Glutamatergic neuron (in vitro differentiated cells): ENCODE measurements around the gene TMED10. TPM values are rescaled to one million over a fixed set of nuclear protein-coding genes. Genes with fewer than 3 reads are reported as not detected.

Experiments
- DNase-seq: peaks from one replicate; pipeline ENCODE4 v3.0.0; 2022
- H3K27ac Mint-ChIP-seq: one replicate; pipeline ENCODE4 v1.8.0; 2020; ENCODE audit warnings: mild to moderate bottlenecking, mixed read lengths, inconsistent platforms; ENCODE audit not compliant: unreplicated experiment
- H3K27me3 Mint-ChIP-seq: one replicate; pipeline ENCODE4 v1.8.0; 2020; ENCODE audit warnings: mild to moderate bottlenecking, moderate library complexity, mixed read lengths, inconsistent platforms; ENCODE audit not compliant: unreplicated experiment
- H3K36me3 Mint-ChIP-seq: one replicate; pipeline ENCODE4 v1.8.0; 2020; ENCODE audit warnings: mild to moderate bottlenecking, mixed read lengths, inconsistent platforms; ENCODE audit not compliant: unreplicated experiment
- H3K4me1 Mint-ChIP-seq: one replicate; pipeline ENCODE4 v1.8.0; 2020; ENCODE audit warnings: mild to moderate bottlenecking, low read depth, mixed read lengths, inconsistent platforms; ENCODE audit not compliant: unreplicated experiment
- H3K4me3 Mint-ChIP-seq: one replicate; pipeline ENCODE4 v1.8.0; 2020; ENCODE audit warnings: mild to moderate bottlenecking, mixed read lengths, inconsistent platforms; ENCODE audit not compliant: unreplicated experiment
- H3K9me3 Mint-ChIP-seq: one replicate; pipeline ENCODE4 v1.8.0; 2020; ENCODE audit warnings: mild to moderate bottlenecking, moderate library complexity, mixed read lengths, inconsistent platforms; ENCODE audit not compliant: unreplicated experiment
- CTCF ChIP-seq: fragments of 200-600 bp; sonication (generic); IDR thresholded peaks from one replicate; pipeline ENCODE4 v1.5.0; 2021; ENCODE audit not compliant: partially characterized antibody, unreplicated experiment
- total RNA-seq: library from RNA; stranded (reverse); fragmentation: NEBNext Ultra II Directional; extraction: Animal tissue kit (Norgen Biotek cat#: 25700); gene quantifications from one replicate; pipeline ENCODE4 v1.2.1, GENCODE V29; 2021; ENCODE audit not compliant: unreplicated experiment

The TMED10 gene
- total RNA-seq, 1 donor from 2014 or later = 124 TPM

DNA sequence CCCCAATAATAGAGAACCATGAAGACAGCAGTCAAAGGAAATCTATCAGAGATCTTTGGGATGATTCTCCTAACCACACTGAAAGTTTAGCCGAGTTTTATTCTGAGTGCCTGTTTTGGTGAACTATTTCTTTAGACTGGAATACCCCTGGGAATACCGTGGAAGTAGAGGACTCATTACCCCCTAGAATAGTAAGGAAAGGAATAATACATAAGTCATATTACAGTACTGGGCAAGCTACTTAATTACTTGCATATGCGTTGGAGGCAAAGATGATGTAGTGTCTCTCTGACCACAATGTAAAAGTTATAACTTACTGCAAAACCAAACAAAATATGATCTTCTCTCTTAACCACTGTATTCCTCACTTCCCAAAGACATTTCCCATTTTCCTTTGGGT is 81.5 kb downstream of the TMED10 start:
- Mint-ChIP-seq H3K4me3 (no peak overlapping the region), H3K27ac (no peak overlapping the region), H3K36me3 (peaks cover 6% of the 10 kb centered on the region), H3K4me1 (no peaks in the 10 kb centered on the region), H3K27me3 (no peaks in the 10 kb centered on the region), H3K9me3 (no peaks in the 10 kb centered on the region)
- DNase-seq = no peak
- TF ChIP-seq CTCF = no peak

DNA sequence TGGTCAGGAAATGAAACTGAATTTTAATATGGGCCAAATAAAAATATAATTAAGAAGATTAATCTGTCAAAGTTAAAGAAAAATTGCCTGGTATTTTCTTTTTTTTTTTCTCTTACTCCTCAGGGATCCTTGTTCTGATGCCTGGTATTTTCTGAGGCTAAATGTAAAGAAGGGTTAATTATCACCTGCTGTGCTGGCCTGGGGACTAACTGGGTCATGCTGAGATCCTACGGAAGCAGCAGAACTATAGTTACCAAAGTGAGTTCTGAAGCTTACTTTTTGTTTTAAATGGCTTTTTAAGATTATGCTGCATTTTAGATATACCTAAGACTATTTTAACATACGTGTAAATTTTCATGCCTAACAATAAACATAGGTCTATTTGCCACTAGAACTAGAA is 83.7 kb downstream of the TMED10 start:
- Mint-ChIP-seq H3K4me1 (no peaks in the 10 kb centered on the region), H3K9me3 (no peaks in the 10 kb centered on the region), H3K36me3 (no peaks in the 10 kb centered on the region), H3K27ac (no peak overlapping the region), H3K27me3 (no peaks in the 10 kb centered on the region), H3K4me3 (no peak overlapping the region)
- no peak for TF ChIP-seq CTCF
- DNase-seq = no peak

DNA sequence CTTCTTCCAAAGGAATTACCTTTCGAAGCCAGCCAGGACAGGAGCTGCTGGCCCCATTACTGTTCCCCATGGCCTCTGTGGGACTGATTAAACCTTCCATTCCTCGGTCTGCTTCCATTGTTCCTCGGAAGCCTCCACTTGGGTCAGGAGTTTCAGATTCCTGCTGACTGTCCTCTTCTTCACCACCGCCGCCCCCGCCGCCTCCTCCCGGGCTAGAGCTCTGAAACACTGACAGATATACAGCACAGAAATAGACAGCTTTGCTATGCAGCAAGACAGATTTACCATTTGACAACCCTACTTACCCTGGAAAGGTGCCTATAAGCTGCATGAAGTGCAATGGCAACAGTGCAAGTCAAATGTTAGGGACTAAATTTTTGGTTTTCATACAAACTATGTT is 85.2 kb downstream of the TMED10 start:
- H3K9me3 Mint-ChIP-seq = no peaks in the 10 kb centered on the region
- no peaks in the 10 kb centered on the region for H3K36me3 Mint-ChIP-seq
- no peak for DNase-seq
- TF ChIP-seq CTCF = no peak
- no peak overlapping the region for H3K27ac Mint-ChIP-seq
- no peaks in the 10 kb centered on the region for H3K27me3 Mint-ChIP-seq
- H3K4me3 Mint-ChIP-seq = no peak overlapping the region
- no peaks in the 10 kb centered on the region for H3K4me1 Mint-ChIP-seq

DNA sequence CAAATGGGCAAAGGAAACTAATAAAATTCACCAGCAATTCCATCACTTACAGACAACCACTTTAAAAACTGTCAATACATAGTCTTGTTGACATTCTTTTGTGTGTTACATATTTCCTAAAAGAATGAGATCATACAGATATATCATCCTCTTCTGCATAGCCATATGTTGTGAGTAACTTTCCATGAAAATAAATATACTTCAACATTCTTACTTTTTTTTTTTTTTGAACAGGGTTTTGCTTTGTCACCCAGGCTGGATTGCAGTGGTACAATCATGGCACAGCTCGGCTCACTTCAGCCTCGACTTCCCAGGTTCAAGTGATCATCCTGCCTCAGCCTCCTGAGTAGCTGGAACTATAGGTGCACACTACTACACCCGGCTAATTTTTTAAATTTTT is 86.1 kb downstream of the TMED10 start:
- Mint-ChIP-seq H3K27ac (no peak overlapping the region), H3K4me3 (no peak overlapping the region), H3K4me1 (no peaks in the 10 kb centered on the region), H3K27me3 (no peaks in the 10 kb centered on the region), H3K9me3 (no peaks in the 10 kb centered on the region), H3K36me3 (no peaks in the 10 kb centered on the region)
- TF ChIP-seq CTCF = no peak
- no peak for DNase-seq

DNA sequence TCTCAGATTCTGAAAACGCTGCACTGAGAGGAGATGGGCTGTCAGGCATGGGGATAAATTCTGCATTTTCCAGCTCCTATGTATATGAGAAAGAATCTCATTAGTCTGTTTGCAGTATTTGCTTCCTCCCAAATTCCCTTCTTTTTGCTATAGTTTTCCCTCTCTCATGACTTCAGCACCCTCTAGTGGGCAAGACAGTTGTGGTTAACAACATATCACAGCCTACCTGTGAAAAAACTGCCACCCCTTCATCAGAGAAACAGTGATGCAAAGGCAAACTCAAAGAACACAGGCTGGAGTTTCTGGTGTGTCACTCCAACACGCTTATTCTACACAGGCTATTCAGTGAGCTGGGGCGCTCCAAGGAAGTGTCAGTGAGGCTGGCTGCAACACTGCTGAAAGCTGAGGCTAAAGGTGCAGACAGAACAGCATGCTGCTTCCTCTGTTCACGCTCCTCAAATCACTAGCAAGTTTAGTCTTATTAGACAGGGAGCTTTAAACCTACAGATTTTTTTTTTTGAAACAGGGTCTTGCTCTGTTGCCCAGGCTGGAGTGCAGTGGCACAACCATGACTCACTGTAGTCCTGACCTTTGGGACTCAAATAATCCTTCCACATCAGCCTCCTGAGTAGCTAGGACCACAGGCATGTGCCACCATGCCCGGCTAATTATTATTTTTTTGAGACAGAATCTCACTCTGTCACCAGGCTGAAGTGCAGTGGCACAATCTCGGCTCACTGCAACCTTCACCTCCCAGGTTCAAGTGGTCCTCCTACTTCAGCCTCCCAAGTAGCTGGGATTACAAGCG is 87.6 kb downstream of the TMED10 start:
- Mint-ChIP-seq H3K27me3 (no peaks in the 10 kb centered on the region), H3K27ac (no peak overlapping the region), H3K4me1 (no peaks in the 10 kb centered on the region), H3K4me3 (no peak overlapping the region), H3K36me3 (no peaks in the 10 kb centered on the region), H3K9me3 (no peaks in the 10 kb centered on the region)
- peak; percentile 72 for TF ChIP-seq CTCF
- peak; percentile 22 for DNase-seq
